ENCODE results near the gene TEAD1. TPM values are rescaled to one million over a fixed set of nuclear protein-coding genes. Genes with fewer than 3 reads are reported as not detected.

TEAD1 gene
- total and polyA plus RNA-seq, 2 experiments from 2014 or later, result 24.5 to 103 TPM

DNA sequence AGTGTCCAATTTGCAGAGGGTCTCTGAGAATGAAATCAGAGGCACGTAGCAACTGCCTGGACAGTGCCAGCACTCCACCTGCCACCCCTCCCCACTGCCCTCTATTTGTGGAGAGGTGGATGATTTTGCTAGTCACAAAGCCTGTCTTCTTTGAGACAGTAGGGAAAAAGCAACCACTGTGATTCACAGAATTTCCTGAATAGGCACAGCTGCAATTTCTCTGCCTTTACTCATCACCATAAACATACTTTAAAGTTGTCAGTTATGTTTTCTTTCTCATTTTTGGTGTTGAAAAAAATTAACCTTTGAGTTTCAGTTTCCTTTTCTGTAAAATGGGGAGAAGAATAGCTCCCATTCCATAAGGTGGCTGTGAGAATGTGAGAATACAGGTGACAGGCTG, 134.3 kb downstream of the TEAD1 start:
- DNase-seq (ENCODE audit: low spot score) (no peak), ATAC-seq (peak; percentile 20; the same call in 1 of the 3 replicates)
- H3K4me2 ChIP-seq, result 0 out of 2 replicates have a peak overlapping the region, but pooled peaks have one; percentile 23
- TF ChIP-seq EZH2phosphoT487 (IDR thresholded peaks at IDR 0.05; ENCODE audit: unreplicated experiment) (no peak), NANOG (IDR thresholded peaks at IDR 0.05; ENCODE audit: borderline replicate concordance) (no peak), POLR2AphosphoS5 (IDR thresholded peaks at IDR 0.05; ENCODE audit: low read depth) (no peak), ZNF114 (CRISPR knock-in tag; IDR thresholded peaks at IDR 0.05) (no peak), STAT1 (IDR thresholded peaks at IDR 0.05; ENCODE audit: unreplicated experiment) (no peak), JUNB (IDR thresholded peaks at IDR 0.05; ENCODE audit: unreplicated experiment) (no peak), CREB1 (CRISPR knock-in tag; IDR thresholded peaks at IDR 0.05; ENCODE audit: low read depth) (no peak), EZH2 (IDR thresholded peaks at IDR 0.05; ENCODE audit: low read depth, unreplicated experiment) (no peak), ZNF331 (CRISPR knock-in tag; IDR thresholded peaks at IDR 0.05; ENCODE audit: low read depth) (no peak)
- TF ChIP-seq, protein P1, sequence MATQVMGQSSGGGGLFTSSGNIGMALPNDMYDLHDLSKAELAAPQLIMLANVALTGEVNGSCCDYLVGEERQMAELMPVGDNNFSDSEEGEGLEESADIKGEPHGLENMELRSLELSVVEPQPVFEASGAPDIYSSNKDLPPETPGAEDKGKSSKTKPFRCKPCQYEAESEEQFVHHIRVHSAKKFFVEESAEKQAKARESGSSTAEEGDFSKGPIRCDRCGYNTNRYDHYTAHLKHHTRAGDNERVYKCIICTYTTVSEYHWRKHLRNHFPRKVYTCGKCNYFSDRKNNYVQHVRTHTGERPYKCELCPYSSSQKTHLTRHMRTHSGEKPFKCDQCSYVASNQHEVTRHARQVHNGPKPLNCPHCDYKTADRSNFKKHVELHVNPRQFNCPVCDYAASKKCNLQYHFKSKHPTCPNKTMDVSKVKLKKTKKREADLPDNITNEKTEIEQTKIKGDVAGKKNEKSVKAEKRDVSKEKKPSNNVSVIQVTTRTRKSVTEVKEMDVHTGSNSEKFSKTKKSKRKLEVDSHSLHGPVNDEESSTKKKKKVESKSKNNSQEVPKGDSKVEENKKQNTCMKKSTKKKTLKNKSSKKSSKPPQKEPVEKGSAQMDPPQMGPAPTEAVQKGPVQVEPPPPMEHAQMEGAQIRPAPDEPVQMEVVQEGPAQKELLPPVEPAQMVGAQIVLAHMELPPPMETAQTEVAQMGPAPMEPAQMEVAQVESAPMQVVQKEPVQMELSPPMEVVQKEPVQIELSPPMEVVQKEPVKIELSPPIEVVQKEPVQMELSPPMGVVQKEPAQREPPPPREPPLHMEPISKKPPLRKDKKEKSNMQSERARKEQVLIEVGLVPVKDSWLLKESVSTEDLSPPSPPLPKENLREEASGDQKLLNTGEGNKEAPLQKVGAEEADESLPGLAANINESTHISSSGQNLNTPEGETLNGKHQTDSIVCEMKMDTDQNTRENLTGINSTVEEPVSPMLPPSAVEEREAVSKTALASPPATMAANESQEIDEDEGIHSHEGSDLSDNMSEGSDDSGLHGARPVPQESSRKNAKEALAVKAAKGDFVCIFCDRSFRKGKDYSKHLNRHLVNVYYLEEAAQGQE (IDR thresholded peaks at IDR 0.05; ENCODE audit: unreplicated experiment), result no peak
- TF ChIP-seq, protein P2, sequence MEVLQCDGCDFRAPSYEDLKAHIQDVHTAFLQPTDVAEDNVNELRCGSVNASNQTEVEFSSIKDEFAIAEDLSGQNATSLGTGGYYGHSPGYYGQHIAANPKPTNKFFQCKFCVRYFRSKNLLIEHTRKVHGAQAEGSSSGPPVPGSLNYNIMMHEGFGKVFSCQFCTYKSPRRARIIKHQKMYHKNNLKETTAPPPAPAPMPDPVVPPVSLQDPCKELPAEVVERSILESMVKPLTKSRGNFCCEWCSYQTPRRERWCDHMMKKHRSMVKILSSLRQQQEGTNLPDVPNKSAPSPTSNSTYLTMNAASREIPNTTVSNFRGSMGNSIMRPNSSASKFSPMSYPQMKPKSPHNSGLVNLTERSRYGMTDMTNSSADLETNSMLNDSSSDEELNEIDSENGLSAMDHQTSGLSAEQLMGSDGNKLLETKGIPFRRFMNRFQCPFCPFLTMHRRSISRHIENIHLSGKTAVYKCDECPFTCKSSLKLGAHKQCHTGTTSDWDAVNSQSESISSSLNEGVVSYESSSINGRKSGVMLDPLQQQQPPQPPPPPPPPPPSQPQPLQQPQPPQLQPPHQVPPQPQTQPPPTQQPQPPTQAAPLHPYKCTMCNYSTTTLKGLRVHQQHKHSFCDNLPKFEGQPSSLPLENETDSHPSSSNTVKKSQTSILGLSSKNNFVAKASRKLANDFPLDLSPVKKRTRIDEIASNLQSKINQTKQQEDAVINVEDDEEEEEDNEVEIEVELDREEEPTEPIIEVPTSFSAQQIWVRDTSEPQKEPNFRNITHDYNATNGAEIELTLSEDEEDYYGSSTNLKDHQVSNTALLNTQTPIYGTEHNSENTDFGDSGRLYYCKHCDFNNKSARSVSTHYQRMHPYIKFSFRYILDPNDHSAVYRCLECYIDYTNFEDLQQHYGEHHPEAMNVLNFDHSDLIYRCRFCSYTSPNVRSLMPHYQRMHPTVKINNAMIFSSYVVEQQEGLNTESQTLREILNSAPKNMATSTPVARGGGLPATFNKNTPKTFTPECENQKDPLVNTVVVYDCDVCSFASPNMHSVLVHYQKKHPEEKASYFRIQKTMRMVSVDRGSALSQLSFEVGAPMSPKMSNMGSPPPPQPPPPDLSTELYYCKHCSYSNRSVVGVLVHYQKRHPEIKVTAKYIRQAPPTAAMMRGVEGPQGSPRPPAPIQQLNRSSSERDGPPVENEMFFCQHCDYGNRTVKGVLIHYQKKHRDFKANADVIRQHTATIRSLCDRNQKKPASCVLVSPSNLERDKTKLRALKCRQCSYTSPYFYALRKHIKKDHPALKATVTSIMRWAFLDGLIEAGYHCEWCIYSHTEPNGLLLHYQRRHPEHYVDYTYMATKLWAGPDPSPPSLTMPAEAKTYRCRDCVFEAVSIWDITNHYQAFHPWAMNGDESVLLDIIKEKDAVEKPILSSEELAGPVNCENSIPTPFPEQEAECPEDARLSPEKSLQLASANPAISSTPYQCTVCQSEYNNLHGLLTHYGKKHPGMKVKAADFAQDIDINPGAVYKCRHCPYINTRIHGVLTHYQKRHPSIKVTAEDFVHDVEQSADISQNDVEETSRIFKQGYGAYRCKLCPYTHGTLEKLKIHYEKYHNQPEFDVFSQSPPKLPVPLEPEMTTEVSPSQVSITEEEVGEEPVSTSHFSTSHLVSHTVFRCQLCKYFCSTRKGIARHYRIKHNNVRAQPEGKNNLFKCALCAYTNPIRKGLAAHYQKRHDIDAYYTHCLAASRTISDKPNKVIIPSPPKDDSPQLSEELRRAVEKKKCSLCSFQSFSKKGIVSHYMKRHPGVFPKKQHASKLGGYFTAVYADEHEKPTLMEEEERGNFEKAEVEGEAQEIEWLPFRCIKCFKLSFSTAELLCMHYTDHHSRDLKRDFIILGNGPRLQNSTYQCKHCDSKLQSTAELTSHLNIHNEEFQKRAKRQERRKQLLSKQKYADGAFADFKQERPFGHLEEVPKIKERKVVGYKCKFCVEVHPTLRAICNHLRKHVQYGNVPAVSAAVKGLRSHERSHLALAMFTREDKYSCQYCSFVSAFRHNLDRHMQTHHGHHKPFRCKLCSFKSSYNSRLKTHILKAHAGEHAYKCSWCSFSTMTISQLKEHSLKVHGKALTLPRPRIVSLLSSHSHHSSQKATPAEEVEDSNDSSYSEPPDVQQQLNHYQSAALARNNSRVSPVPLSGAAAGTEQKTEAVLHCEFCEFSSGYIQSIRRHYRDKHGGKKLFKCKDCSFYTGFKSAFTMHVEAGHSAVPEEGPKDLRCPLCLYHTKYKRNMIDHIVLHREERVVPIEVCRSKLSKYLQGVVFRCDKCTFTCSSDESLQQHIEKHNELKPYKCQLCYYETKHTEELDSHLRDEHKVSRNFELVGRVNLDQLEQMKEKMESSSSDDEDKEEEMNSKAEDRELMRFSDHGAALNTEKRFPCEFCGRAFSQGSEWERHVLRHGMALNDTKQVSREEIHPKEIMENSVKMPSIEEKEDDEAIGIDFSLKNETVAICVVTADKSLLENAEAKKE (CRISPR knock-in tag; IDR thresholded peaks at IDR 0.05), result no peak
- TF ChIP-seq, protein P3, sequence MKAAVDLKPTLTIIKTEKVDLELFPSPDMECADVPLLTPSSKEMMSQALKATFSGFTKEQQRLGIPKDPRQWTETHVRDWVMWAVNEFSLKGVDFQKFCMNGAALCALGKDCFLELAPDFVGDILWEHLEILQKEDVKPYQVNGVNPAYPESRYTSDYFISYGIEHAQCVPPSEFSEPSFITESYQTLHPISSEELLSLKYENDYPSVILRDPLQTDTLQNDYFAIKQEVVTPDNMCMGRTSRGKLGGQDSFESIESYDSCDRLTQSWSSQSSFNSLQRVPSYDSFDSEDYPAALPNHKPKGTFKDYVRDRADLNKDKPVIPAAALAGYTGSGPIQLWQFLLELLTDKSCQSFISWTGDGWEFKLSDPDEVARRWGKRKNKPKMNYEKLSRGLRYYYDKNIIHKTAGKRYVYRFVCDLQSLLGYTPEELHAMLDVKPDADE (IDR thresholded peaks at IDR 0.05), result no peak
- TF ChIP-seq, protein P4, sequence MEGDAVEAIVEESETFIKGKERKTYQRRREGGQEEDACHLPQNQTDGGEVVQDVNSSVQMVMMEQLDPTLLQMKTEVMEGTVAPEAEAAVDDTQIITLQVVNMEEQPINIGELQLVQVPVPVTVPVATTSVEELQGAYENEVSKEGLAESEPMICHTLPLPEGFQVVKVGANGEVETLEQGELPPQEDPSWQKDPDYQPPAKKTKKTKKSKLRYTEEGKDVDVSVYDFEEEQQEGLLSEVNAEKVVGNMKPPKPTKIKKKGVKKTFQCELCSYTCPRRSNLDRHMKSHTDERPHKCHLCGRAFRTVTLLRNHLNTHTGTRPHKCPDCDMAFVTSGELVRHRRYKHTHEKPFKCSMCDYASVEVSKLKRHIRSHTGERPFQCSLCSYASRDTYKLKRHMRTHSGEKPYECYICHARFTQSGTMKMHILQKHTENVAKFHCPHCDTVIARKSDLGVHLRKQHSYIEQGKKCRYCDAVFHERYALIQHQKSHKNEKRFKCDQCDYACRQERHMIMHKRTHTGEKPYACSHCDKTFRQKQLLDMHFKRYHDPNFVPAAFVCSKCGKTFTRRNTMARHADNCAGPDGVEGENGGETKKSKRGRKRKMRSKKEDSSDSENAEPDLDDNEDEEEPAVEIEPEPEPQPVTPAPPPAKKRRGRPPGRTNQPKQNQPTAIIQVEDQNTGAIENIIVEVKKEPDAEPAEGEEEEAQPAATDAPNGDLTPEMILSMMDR (conservative IDR thresholded peaks at IDR 0.05; ENCODE audit: low read depth in 2 of 2), result no peak
- Mint-ChIP-seq H3K27ac (no peak overlapping the region), H3K9me3 (no peaks in the 10 kb centered on the region), H3K4me3 (no peak overlapping the region), H3K4me1 (peaks cover 69% of the 10 kb centered on the region), H3K36me3 (ENCODE audit: low read depth) (no peaks in the 10 kb centered on the region), H3K27me3 (ENCODE audit: insufficient read depth, low read depth, poor library complexity) (peaks cover 7% of the 10 kb centered on the region)
- peaks cover 8% of the 10 kb centered on the region; the same call in 1 of the 2 replicates for H3K9me2 ChIP-seq (ENCODE audit: insufficient read depth)
- H3K27ac ChIP-seq (ENCODE audit: low read depth), result no peak overlapping the region
- no peaks in the 10 kb centered on the region for H3F3A ChIP-seq (replicated peaks; ENCODE audit: low read depth)
- no peaks in the 10 kb centered on the region for H3K36me3 ChIP-seq (ENCODE audit: insufficient read depth)
- no peak overlapping the region for H3K4me3 ChIP-seq
- H4K20me1 ChIP-seq (replicated peaks; ENCODE audit: insufficient read depth), result peaks cover 7% of the 10 kb centered on the region; the same call in 1 of the 2 replicates
- H3K79me2 ChIP-seq (replicated peaks; ENCODE audit: insufficient read depth), result peaks cover 98% of the 10 kb centered on the region
- no peaks in the 10 kb centered on the region for H3K27me3 ChIP-seq (ENCODE audit: insufficient read depth)
- H2AFZ ChIP-seq, result no peak overlapping the region
- peaks cover 28% of the 10 kb centered on the region for H3K4me1 ChIP-seq (ENCODE audit: insufficient read depth)
